ENCODE data around the gene BLOC1S6. TPM values are rescaled to one million over a fixed set of nuclear protein-coding genes. Genes with fewer than 3 reads are reported as not detected.
A peak's percentile ranks its signal among the peaks of the same experiment; 100 is the strongest.

Gene BLOC1S6
- total and polyA plus RNA-seq, 2 of the 8 experiments (the other 6 are each of a cell fraction or from before 2014, with no cell fraction given), result 4.5 to 28.8 TPM

DNA sequence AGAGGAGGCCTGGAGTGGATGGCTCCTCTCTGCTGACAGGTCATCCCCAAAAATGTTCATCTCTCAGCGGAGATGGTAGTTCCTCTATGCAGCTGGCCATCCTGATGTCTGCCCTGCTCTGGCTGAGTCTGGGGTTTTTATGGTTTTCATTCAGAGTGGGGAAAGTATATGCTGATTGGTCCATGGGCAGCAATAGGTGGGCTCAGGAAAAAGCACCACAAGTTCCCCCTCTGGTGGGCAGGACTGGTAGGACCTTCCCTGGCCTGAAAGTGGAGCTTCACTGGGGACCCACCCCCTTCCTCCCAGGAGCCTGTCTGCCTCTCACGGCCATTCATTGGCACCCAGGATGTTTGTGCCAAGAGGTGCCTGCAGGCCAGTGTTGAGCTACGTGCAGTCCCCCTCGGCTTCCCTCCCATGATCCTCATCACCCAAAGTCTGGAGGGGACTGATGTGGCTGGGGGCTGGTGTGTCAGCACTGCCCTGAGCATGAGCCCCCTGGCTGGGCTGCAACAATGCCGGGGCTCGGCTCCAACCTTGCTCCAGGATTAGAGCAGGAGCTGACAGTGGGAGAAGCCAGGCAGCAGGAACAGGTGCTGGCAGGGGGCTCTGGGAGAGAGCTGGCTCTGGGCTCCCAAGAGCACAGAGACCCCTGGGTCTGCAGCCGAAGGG is 13.1 kb upstream of the BLOC1S6 start (continued):
- peak; percentile 21; the same call in 1 of the 2 replicates for TF ChIP-seq TAF1 (IDR thresholded peaks at IDR 0.05; ENCODE audit: low read depth, low read length)
- TF ChIP-seq, protein P1, sequence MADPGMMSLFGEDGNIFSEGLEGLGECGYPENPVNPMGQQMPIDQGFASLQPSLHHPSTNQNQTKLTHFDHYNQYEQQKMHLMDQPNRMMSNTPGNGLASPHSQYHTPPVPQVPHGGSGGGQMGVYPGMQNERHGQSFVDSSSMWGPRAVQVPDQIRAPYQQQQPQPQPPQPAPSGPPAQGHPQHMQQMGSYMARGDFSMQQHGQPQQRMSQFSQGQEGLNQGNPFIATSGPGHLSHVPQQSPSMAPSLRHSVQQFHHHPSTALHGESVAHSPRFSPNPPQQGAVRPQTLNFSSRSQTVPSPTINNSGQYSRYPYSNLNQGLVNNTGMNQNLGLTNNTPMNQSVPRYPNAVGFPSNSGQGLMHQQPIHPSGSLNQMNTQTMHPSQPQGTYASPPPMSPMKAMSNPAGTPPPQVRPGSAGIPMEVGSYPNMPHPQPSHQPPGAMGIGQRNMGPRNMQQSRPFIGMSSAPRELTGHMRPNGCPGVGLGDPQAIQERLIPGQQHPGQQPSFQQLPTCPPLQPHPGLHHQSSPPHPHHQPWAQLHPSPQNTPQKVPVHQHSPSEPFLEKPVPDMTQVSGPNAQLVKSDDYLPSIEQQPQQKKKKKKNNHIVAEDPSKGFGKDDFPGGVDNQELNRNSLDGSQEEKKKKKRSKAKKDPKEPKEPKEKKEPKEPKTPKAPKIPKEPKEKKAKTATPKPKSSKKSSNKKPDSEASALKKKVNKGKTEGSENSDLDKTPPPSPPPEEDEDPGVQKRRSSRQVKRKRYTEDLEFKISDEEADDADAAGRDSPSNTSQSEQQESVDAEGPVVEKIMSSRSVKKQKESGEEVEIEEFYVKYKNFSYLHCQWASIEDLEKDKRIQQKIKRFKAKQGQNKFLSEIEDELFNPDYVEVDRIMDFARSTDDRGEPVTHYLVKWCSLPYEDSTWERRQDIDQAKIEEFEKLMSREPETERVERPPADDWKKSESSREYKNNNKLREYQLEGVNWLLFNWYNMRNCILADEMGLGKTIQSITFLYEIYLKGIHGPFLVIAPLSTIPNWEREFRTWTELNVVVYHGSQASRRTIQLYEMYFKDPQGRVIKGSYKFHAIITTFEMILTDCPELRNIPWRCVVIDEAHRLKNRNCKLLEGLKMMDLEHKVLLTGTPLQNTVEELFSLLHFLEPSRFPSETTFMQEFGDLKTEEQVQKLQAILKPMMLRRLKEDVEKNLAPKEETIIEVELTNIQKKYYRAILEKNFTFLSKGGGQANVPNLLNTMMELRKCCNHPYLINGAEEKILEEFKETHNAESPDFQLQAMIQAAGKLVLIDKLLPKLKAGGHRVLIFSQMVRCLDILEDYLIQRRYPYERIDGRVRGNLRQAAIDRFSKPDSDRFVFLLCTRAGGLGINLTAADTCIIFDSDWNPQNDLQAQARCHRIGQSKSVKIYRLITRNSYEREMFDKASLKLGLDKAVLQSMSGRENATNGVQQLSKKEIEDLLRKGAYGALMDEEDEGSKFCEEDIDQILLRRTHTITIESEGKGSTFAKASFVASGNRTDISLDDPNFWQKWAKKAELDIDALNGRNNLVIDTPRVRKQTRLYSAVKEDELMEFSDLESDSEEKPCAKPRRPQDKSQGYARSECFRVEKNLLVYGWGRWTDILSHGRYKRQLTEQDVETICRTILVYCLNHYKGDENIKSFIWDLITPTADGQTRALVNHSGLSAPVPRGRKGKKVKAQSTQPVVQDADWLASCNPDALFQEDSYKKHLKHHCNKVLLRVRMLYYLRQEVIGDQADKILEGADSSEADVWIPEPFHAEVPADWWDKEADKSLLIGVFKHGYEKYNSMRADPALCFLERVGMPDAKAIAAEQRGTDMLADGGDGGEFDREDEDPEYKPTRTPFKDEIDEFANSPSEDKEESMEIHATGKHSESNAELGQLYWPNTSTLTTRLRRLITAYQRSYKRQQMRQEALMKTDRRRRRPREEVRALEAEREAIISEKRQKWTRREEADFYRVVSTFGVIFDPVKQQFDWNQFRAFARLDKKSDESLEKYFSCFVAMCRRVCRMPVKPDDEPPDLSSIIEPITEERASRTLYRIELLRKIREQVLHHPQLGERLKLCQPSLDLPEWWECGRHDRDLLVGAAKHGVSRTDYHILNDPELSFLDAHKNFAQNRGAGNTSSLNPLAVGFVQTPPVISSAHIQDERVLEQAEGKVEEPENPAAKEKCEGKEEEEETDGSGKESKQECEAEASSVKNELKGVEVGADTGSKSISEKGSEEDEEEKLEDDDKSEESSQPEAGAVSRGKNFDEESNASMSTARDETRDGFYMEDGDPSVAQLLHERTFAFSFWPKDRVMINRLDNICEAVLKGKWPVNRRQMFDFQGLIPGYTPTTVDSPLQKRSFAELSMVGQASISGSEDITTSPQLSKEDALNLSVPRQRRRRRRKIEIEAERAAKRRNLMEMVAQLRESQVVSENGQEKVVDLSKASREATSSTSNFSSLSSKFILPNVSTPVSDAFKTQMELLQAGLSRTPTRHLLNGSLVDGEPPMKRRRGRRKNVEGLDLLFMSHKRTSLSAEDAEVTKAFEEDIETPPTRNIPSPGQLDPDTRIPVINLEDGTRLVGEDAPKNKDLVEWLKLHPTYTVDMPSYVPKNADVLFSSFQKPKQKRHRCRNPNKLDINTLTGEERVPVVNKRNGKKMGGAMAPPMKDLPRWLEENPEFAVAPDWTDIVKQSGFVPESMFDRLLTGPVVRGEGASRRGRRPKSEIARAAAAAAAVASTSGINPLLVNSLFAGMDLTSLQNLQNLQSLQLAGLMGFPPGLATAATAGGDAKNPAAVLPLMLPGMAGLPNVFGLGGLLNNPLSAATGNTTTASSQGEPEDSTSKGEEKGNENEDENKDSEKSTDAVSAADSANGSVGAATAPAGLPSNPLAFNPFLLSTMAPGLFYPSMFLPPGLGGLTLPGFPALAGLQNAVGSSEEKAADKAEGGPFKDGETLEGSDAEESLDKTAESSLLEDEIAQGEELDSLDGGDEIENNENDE (IDR thresholded peaks at IDR 0.05; ENCODE audit: insufficient replicate concordance, low read length), result no peak
- TF ChIP-seq, protein P2, sequence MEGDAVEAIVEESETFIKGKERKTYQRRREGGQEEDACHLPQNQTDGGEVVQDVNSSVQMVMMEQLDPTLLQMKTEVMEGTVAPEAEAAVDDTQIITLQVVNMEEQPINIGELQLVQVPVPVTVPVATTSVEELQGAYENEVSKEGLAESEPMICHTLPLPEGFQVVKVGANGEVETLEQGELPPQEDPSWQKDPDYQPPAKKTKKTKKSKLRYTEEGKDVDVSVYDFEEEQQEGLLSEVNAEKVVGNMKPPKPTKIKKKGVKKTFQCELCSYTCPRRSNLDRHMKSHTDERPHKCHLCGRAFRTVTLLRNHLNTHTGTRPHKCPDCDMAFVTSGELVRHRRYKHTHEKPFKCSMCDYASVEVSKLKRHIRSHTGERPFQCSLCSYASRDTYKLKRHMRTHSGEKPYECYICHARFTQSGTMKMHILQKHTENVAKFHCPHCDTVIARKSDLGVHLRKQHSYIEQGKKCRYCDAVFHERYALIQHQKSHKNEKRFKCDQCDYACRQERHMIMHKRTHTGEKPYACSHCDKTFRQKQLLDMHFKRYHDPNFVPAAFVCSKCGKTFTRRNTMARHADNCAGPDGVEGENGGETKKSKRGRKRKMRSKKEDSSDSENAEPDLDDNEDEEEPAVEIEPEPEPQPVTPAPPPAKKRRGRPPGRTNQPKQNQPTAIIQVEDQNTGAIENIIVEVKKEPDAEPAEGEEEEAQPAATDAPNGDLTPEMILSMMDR (IDR thresholded peaks at IDR 0.05; ENCODE audit: control extremely low read depth in 1 of 3, insufficient read depth in 1 of 3, low read depth in 1 of 3, low read length in 3 of 3), result peak; percentile 64 to 87 (median 81)

All from H1 (cell line).